Ascending aorta (tissue), 2 donors: ENCODE results near the gene APOA1. TPM values are rescaled to one million over a fixed set of nuclear protein-coding genes. Genes with fewer than 3 reads are reported as not detected.

Source experiments
- DNase-seq, 2 donors: peaks; one replicate each; pipeline ENCODE4 v3.0.0-alpha.2; 2019; ENCODE audit warnings: low spot score in 2 of 2
- H3K27ac ChIP-seq, 2 donors: fragments of 200-600 bp; sonication (generic); one replicate each; pipeline ENCODE4 v1.5.1; 2016 to 2017; ENCODE audit warnings: mild to moderate bottlenecking in 1 of 2
- H3K27me3 ChIP-seq: fragments of 200-600 bp; sonication (generic); one replicate; pipeline ENCODE4 v1.5.1; 2017
- H3K36me3 ChIP-seq, 2 donors: fragments of 200-600 bp; sonication (generic); one replicate each; pipeline ENCODE4 v1.5.1; 2016
- H3K4me1 ChIP-seq, 2 donors: fragments of 200-600 bp; sonication (generic); one replicate each; pipeline ENCODE4 v1.5.1; 2016 to 2017; ENCODE audit warnings: mild to moderate bottlenecking in 1 of 2
- H3K4me3 ChIP-seq, 2 donors: fragments of 200-600 bp; sonication (generic); one replicate each; pipeline ENCODE4 v1.5.1; 2016 to 2017; ENCODE audit warnings: mild to moderate bottlenecking in 1 of 2
- H3K9me3 ChIP-seq, 2 donors: fragments of 200-600 bp; sonication (generic); one replicate each; pipeline ENCODE4 v1.5.1; 2016
- CTCF ChIP-seq, 3 experiments: fragments of 200-600 bp in 2 of 3; fragments of 450-650 bp in 1 of 3; sonication (generic) in 2 of 3; IDR thresholded peaks; one replicate each; pipeline ENCODE4 v1.5.1; 2016 to 2019; ENCODE audit warnings: antibody characterized with exemption in 3 of 3, mild to moderate bottlenecking in 1 of 3, moderate library complexity in 1 of 3
- intact Hi-C: fragments of 100-400 bp; cut with DNase I; formaldehyde crosslinking; loops from one replicate; pipeline ENCODE4 v1.15.1; 2023
- total RNA-seq: library from RNA; depleted of rRNA; stranded (reverse); fragments of >200 nt; gene quantifications from one replicate; pipeline ENCODE4 v1.1.0, GENCODE V29; 2016

APOA1 gene
- total RNA-seq, 1 donor from 2014 or later, result 80.3 TPM

DNA sequence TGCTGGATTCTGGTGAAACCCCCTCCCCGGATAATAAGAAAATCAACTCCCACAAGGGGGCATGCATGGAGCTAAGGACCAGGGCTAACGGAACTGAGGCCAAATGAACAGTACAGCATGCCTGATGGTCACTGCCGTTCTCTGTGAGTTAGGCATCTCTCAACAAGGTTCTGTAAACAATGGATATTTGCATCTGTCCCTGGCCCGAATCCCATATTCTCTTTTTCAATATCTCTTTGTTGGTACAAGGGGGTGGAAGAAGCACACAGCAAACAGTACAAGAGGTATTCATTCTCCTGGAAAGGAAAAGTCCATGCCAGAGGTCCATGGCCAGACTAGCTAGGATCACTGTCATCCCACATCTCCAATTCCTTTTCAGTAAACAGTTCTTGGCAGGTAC, 32.2 kb upstream of the APOA1 start:
- Histone ChIP-seq H3K27ac (no peak overlapping the region), H3K4me1 (no peaks in the 10 kb centered on the region), H3K4me3 (no peak overlapping the region), H3K9me3 (no peaks in the 10 kb centered on the region), H3K27me3 (no peaks in the 10 kb centered on the region), H3K36me3 (peaks cover 63 to 85% of the 10 kb centered on the region in 2 donors)
- TF ChIP-seq CTCF (IDR thresholded peaks at IDR 0.05), result no peak
- intact Hi-C loops, result no loop called here
- no peak for DNase-seq

DNA sequence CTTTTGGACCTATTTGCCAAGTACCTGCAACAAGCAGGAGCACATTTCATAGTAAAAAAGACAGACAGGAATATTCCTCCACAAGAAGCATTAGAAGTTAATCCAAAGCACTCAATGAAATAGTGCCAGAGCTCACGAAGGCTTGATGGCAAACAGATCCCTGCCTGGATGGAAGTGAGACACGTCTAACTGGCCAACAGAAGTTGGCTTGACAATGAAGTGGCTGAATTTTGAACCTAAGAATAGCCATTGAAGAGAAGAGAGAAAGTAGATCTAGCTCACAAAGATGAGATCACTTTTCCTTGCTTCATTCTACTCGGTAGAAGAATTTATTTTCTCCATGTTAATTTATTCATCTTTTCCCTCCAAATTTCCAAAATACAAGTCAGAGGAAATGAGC, 30.6 kb upstream of the APOA1 start:
- Histone ChIP-seq H3K4me1 (no peaks in the 10 kb centered on the region), H3K4me3 (no peak overlapping the region), H3K9me3 (no peaks in the 10 kb centered on the region), H3K36me3 (peaks cover 58 to 89% of the 10 kb centered on the region in 2 donors), H3K27ac (no peak overlapping the region), H3K27me3 (no peaks in the 10 kb centered on the region)
- intact Hi-C loops, result no loop called here
- no peak for TF ChIP-seq CTCF (IDR thresholded peaks at IDR 0.05)
- DNase-seq, result no peak

GRCh38 chr11:116867619-116868018, 30.2 kb upstream of the APOA1 start:
- H3K4me1 ChIP-seq, result no peaks in the 10 kb centered on the region
- no peak overlapping the region for H3K4me3 ChIP-seq
- no peaks in the 10 kb centered on the region for H3K9me3 ChIP-seq
- H3K36me3 ChIP-seq, result peaks cover 54 to 89% of the 10 kb centered on the region in 2 donors
- DNase-seq, result no peak
- no peak overlapping the region for H3K27ac ChIP-seq
- intact Hi-C loops, result no loop called here
- TF ChIP-seq CTCF (IDR thresholded peaks at IDR 0.05), result no peak
- no peaks in the 10 kb centered on the region for H3K27me3 ChIP-seq

- TF ChIP-seq CTCF (IDR thresholded peaks at IDR 0.05), result no peak
- intact Hi-C loops, result no loop called here
- Histone ChIP-seq H3K27ac (no peak overlapping the region), H3K4me3 (no peak overlapping the region), H3K36me3 (peaks cover 49 to 89% of the 10 kb centered on the region in 2 donors), H3K4me1 (no peaks in the 10 kb centered on the region), H3K27me3 (no peaks in the 10 kb centered on the region), H3K9me3 (no peaks in the 10 kb centered on the region)
- DNase-seq, result no peak
Measured at GRCh38 chr11:116866804-116867455, 29.5 kb upstream of the APOA1 start.

DNA sequence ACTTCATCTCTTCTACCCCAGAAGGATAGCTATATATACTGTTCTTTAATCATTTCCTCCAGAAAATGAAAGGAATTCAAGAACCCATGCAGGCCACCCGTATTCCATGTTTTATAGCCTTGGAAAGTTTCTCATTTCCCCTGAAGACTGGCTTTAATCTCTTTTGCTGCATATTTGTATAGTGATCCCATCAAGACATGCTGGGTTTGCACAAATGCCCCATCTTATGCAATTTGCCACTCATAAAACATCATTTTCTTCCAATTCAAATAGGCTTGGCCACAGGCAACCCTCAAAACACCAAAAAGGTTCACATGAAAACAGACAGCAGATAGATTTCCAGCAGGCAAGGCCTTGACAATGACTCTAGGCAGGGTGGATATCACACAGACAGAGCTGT, 28.3 kb upstream of the APOA1 start:
- Histone ChIP-seq H3K27me3 (no peaks in the 10 kb centered on the region), H3K4me1 (no peaks in the 10 kb centered on the region), H3K9me3 (no peaks in the 10 kb centered on the region), H3K4me3 (no peak overlapping the region), H3K27ac (no peak overlapping the region), H3K36me3 (peaks cover 60 to 89% of the 10 kb centered on the region in 2 donors)
- intact Hi-C loops, result no loop called here
- TF ChIP-seq CTCF (IDR thresholded peaks at IDR 0.05), result no peak
- no peak for DNase-seq

DNA sequence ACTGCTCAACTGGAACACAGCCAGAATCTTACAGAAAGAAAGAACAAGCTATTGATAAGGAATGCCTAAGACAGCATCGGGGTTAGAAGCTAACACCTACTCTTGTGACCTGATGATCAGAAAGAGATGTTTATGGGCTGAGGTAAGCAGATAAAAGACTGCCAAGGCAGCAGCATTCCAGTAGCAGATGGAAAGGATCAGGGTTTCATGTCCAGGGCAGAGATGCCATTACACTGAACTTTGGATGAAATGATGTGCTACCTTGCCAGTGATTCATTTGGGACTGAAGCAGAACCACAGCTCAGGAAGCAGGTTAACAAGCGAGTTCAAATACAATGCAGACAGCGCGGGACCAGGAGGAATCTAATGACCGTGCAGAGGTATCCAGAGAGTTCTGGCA, 27.1 kb upstream of the APOA1 start:
- no peaks in the 10 kb centered on the region for H3K9me3 ChIP-seq
- no peak overlapping the region for H3K4me3 ChIP-seq
- no peak overlapping the region for H3K27ac ChIP-seq
- intact Hi-C loops, result no loop called here
- peaks cover 63 to 90% of the 10 kb centered on the region in 2 donors for H3K36me3 ChIP-seq
- no peaks in the 10 kb centered on the region for H3K27me3 ChIP-seq
- TF ChIP-seq CTCF (IDR thresholded peaks at IDR 0.05), result no peak
- no peaks in the 10 kb centered on the region for H3K4me1 ChIP-seq
- DNase-seq, result no peak
